ENCODE measurements around the gene TBPL1.

DNA sequence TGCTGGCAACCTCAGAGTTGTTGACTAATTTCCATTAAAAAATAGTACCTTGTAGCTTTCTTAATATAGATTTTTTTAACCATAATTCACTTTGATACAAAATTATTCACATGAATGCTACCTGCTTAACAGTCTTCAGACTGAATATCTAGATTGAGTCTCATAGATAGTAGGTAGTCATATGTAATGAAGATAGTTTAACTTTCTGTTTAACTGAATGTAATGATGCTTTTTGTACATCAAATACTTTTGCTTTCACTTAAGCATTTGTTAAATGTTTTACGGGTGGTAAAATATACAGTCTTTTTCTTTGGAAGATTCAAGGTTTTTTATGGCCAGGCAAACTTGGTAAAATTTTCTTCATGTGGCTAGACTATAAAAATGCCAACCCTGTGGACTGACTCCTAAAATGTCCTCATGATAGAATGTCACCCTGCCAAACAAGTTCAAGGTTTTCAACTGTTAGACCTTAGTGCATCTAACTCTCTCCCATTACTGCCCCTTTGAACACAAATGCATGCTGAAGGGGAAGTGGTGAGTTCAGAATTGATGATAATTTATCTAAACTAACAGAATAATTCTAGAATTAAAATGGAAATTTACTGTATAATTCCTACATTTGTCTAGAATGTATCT is 16.4 kb downstream of the TBPL1 start:
- no peak for TF ChIP-seq POLR2A (IDR thresholded peaks at IDR 0.05)
- TF ChIP-seq, protein P1, sequence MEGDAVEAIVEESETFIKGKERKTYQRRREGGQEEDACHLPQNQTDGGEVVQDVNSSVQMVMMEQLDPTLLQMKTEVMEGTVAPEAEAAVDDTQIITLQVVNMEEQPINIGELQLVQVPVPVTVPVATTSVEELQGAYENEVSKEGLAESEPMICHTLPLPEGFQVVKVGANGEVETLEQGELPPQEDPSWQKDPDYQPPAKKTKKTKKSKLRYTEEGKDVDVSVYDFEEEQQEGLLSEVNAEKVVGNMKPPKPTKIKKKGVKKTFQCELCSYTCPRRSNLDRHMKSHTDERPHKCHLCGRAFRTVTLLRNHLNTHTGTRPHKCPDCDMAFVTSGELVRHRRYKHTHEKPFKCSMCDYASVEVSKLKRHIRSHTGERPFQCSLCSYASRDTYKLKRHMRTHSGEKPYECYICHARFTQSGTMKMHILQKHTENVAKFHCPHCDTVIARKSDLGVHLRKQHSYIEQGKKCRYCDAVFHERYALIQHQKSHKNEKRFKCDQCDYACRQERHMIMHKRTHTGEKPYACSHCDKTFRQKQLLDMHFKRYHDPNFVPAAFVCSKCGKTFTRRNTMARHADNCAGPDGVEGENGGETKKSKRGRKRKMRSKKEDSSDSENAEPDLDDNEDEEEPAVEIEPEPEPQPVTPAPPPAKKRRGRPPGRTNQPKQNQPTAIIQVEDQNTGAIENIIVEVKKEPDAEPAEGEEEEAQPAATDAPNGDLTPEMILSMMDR (IDR thresholded peaks at IDR 0.05), result no peak
